HEK293T (cell line): ENCODE data around the gene EFEMP1.

ENCODE experiments used
- CTCF ChIA-PET: fragments of 350-600 bp; formaldehyde crosslinking; extraction: SDS; loops from one replicate; lab custom pipeline; 2021; ENCODE audit warnings: antibody characterized with exemption, inconsistent platforms; lab: Yijun Ruan, JAX
- POLR2A ChIA-PET: fragments of 350-600 bp; formaldehyde crosslinking; extraction: SDS; loops from one replicate; lab custom pipeline; 2020; ENCODE audit warnings: antibody characterized with exemption, inconsistent platforms; lab: Yijun Ruan, JAX
- DNase-seq: peaks from one replicate; pipeline ENCODE4 v3.0.0; 2012; ENCODE audit warnings: mixed read lengths; ENCODE audit errors: extremely low spot score
- ARNT ChIP-seq: fragments of 450-650 bp; IDR thresholded peaks from 2 replicates; pipeline ENCODE4 v1.6.1; 2017; ENCODE audit warnings: mild to moderate bottlenecking
- BHLHE40 ChIP-seq: fragments of 450-650 bp; IDR thresholded peaks from 2 replicates; pipeline ENCODE4 v1.6.1; 2016; ENCODE audit warnings: mild to moderate bottlenecking, moderate library complexity, borderline replicate concordance
- CTBP1 ChIP-seq: fragments of 450-650 bp; IDR thresholded peaks from 2 replicates; pipeline ENCODE4 v1.6.1; 2016; ENCODE audit warnings: borderline replicate concordance
- ELF4 ChIP-seq: fragments of 450-650 bp; IDR thresholded peaks from 2 replicates; pipeline ENCODE4 v1.6.1; 2017; ENCODE audit warnings: antibody characterized with exemption
- FOXA1 ChIP-seq: fragments of 450-650 bp; IDR thresholded peaks from 2 replicates; pipeline ENCODE4 v1.6.1; 2016; ENCODE audit warnings: mild to moderate bottlenecking
- FOXK2 ChIP-seq: fragments of 450-650 bp; IDR thresholded peaks from 2 replicates; pipeline ENCODE4 v1.6.1; 2016; ENCODE audit warnings: mild to moderate bottlenecking
- FOXM1 ChIP-seq: fragments of 450-650 bp; IDR thresholded peaks from 2 replicates; pipeline ENCODE4 v1.6.1; 2017; ENCODE audit warnings: mild to moderate bottlenecking, borderline replicate concordance
- HDGF ChIP-seq: fragments of 450-650 bp; IDR thresholded peaks from 2 replicates; pipeline ENCODE4 v1.6.1; 2017; ENCODE audit warnings: antibody characterized with exemption, borderline replicate concordance
- L3MBTL2 ChIP-seq: fragments of 450-650 bp; conservative IDR thresholded peaks from 2 replicates; pipeline ENCODE4 v1.6.1; 2016; ENCODE audit warnings: mild to moderate bottlenecking
- LEF1 ChIP-seq: fragments of 450-650 bp; IDR thresholded peaks from 2 replicates; pipeline ENCODE4 v1.6.1; 2017; ENCODE audit warnings: mild to moderate bottlenecking, borderline replicate concordance
- NFRKB ChIP-seq: fragments of 450-650 bp; IDR thresholded peaks from 2 replicates; pipeline ENCODE4 v1.6.1; 2016; ENCODE audit warnings: mild to moderate bottlenecking, moderate library complexity
- PKNOX1 ChIP-seq: fragments of 450-650 bp; IDR thresholded peaks from 2 replicates; pipeline ENCODE4 v1.6.1; 2016
- SP1 ChIP-seq: fragments of 450-650 bp; IDR thresholded peaks from 2 replicates; pipeline ENCODE4 v1.6.1; 2017
- SUZ12 ChIP-seq: fragments of 450-650 bp; IDR thresholded peaks from 2 replicates; pipeline ENCODE4 v1.6.1; 2016; ENCODE audit warnings: mild to moderate bottlenecking
- TARDBP ChIP-seq: fragments of 450-650 bp; IDR thresholded peaks from 2 replicates; pipeline ENCODE4 v1.6.1; 2016
- ZNF384 ChIP-seq: fragments of 450-650 bp; IDR thresholded peaks from 2 replicates; pipeline ENCODE4 v1.6.1; 2016

Gene EFEMP1

DNA sequence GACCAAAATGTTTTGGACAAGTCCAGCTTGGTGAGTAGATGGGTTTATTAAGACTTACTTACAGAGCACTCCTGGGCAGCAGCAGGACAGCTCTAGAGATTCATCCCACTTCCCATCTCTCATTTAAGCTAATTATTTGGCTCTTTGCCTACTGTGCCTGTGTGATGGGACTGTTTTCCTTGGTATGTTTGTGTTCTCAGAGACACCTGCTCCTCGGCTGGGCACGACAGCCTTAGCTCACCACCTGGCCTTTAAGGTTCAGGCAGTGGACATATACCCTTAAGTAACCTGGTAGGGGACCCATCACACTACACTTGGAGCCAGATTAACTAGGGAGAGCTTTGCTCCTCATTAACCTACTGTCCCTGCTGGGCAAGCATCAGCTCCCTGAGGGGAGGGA, 41.7 kb upstream of the EFEMP1 start:
- no peak for DNase-seq
- ChIA-PET CTCF (interaction anchor here (0.6 to 1.2 kb wide), 3 partner anchors 27 to 198 kb away, joined by 3 read pairs; no protein-coding TSS in a partner anchor), POLR2A (no interaction called here)
- TF ChIP-seq ZNF384, result no peak
- TF ChIP-seq FOXA1, result no peak
- TF ChIP-seq ELF4, result no peak
- no peak for TF ChIP-seq PKNOX1
- TF ChIP-seq ARNT, result no peak
- TF ChIP-seq NFRKB, result no peak
- no peak for TF ChIP-seq FOXK2
- TF ChIP-seq CTBP1, result no peak
- TF ChIP-seq HDGF, result no peak
- no peak for TF ChIP-seq FOXM1
- TF ChIP-seq SP1, result no peak
- TF ChIP-seq L3MBTL2, result no peak
- TF ChIP-seq TARDBP, result no peak
- no peak for TF ChIP-seq BHLHE40
- TF ChIP-seq LEF1, result no peak
- no peak for TF ChIP-seq SUZ12

- CTCF ChIA-PET, result interaction anchor here (0.6 to 2.5 kb wide), 5 partner anchors 182 to 443 kb away, joined by 3 to 15 read pairs (median 8); partner anchors contain the start of gene CFAP36
- no peak for DNase-seq
- TF ChIP-seq HDGF (no peak), ARNT (no peak), FOXK2 (no peak), SP1 (no peak), ELF4 (no peak), PKNOX1 (no peak), SUZ12 (no peak), L3MBTL2 (no peak), TARDBP (no peak), BHLHE40 (no peak), CTBP1 (no peak), NFRKB (no peak), FOXM1 (no peak), FOXA1 (no peak), ZNF384 (no peak), LEF1 (no peak)
- POLR2A ChIA-PET, result no interaction called here
These were observed 39.3 kb upstream of the EFEMP1 start for GRCh38 chr2:55962915-55963314.

- ChIA-PET CTCF (interaction anchor here (0.6 to 2.5 kb wide), 6 partner anchors 16 to 243 kb away, joined by 3 to 15 read pairs (median 6); no protein-coding TSS in a partner anchor), POLR2A (no interaction called here)
- TF ChIP-seq FOXM1 (no peak), FOXA1 (no peak), L3MBTL2 (no peak), PKNOX1 (no peak), BHLHE40 (no peak), CTBP1 (no peak), SUZ12 (no peak), FOXK2 (no peak)
- peak; percentile 15 for DNase-seq
These were observed 37.8 kb upstream of the EFEMP1 start for GRCh38 chr2:55961318-55961911.

DNA sequence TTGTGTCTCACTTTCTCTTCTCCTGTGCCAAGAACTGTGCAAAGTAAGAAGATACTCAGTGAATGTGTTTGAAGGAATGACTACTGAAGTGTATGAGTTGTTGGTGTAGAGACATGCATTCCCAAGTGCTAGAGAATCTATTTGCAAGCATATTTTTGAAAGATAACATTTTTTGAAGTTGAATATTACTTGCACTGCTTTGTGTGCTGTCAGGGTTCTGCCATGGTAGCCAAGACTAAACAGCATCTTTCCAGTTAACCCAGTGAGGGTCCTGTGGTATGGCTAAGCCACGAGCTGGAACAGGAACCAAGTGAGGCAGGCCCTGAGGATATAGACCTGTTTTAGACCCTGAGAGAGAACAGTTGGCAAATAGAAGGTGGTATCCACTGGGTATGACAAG, 35.2 kb upstream of the EFEMP1 start:
- CTCF ChIA-PET, result no interaction called here
- TF ChIP-seq L3MBTL2 (no peak), FOXM1 (no peak), ELF4 (no peak), TARDBP (no peak), LEF1 (no peak), FOXK2 (no peak), BHLHE40 (no peak), NFRKB (no peak), HDGF (no peak), PKNOX1 (no peak), SP1 (no peak), CTBP1 (no peak), ZNF384 (no peak), SUZ12 (no peak), ARNT (no peak), FOXA1 (no peak)

GRCh38 chr2:55957142-55957541, 33.6 kb upstream of the EFEMP1 start:
- ChIA-PET POLR2A (no interaction called here), CTCF (no interaction called here)
- no peak for DNase-seq
- no peak for TF ChIP-seq NFRKB
- no peak for TF ChIP-seq SP1
- no peak for TF ChIP-seq ZNF384
- no peak for TF ChIP-seq ARNT
- no peak for TF ChIP-seq FOXM1
- TF ChIP-seq PKNOX1, result no peak
- TF ChIP-seq FOXA1, result no peak
- no peak for TF ChIP-seq TARDBP
- no peak for TF ChIP-seq FOXK2
- no peak for TF ChIP-seq CTBP1
- no peak for TF ChIP-seq SUZ12
- TF ChIP-seq LEF1, result no peak
- no peak for TF ChIP-seq HDGF
- TF ChIP-seq BHLHE40, result no peak
- TF ChIP-seq ELF4, result no peak
- TF ChIP-seq L3MBTL2, result no peak

More for the DNA sequence above, 35.2 kb upstream of the EFEMP1 start:
- DNase-seq, result no peak
- POLR2A ChIA-PET, result no interaction called here
